Thyroid gland (tissue), 4 donors: ENCODE measurements around the gene VENTX.

Source experiments
- CTCF ChIP-seq, 6 experiments: fragments of 200-600 bp in 3 of 6; fragments of 450-650 bp in 3 of 6; sonication (generic) in 3 of 6; IDR thresholded peaks; one replicate each; pipeline ENCODE4 v1.5.1; 2016 to 2019; ENCODE audit warnings: antibody characterized with exemption in 6 of 6, mild to moderate bottlenecking in 2 of 6, inconsistent platforms in 1 of 6, moderate library complexity in 1 of 6
- POLR2A ChIP-seq, 2 donors: fragments of 450-650 bp; IDR thresholded peaks; one replicate each; pipeline ENCODE4 v1.6.1; 2017; ENCODE audit warnings: antibody characterized with exemption in 2 of 2, mild to moderate bottlenecking in 2 of 2, moderate library complexity in 1 of 2

- TF ChIP-seq CTCF (IDR thresholded peaks at IDR 0.05) (no peak), POLR2A (IDR thresholded peaks at IDR 0.05) (no peak)
These were observed 36.0 kb downstream of the VENTX start for GRCh38 chr10:133273534-133274143.
